Kidney glomerular epithelial cell (primary cell): ENCODE data around the gene ZNF205.
"Not testable (repeated sequence)": the region's sequence is repeated elsewhere in the genome, so short reads cannot be mapped to it uniquely, and the experiment has no call there.

Experiments used
- DNase-seq: peaks from one replicate; lab custom pipeline; 2025; lab: John Stamatoyannopoulos, UW

ZNF205 gene

GRCh38 chr16:3148256-3149192 lies 36.1 kb downstream of the ZNF205 start:
- no peak for DNase-seq

GRCh38 chr16:3149193-3149530 lies 36.8 kb downstream of the ZNF205 start:
- DNase-seq: no peak

GRCh38 chr16:3149630-3150345 lies 37.4 kb downstream of the ZNF205 start:
- DNase-seq: peak; percentile 45

- peak; percentile 96 for DNase-seq
Measured at GRCh38 chr16:3150346-3151218, 38.2 kb downstream of the ZNF205 start.

- DNase-seq: no peak
Measured at GRCh38 chr16:3152027-3152276, 39.6 kb downstream of the ZNF205 start.

GRCh38 chr16:3152277-3152990 lies 40.0 kb downstream of the ZNF205 start:
- peak; percentile 88 for DNase-seq

GRCh38 chr16:3152991-3153368 lies 40.6 kb downstream of the ZNF205 start:
- no peak for DNase-seq

- DNase-seq: no peak
Measured at GRCh38 chr16:3155181-3155580, 42.8 kb downstream of the ZNF205 start.

- DNase-seq: no peak
Measured at GRCh38 chr16:3155972-3156371, 43.6 kb downstream of the ZNF205 start.

- peak; percentile 94 for DNase-seq
Measured at GRCh38 chr16:3157229-3158025, 45.0 kb downstream of the ZNF205 start.

- DNase-seq: no peak
Measured at GRCh38 chr16:3158026-3158509, 45.7 kb downstream of the ZNF205 start.

GRCh38 chr16:3158510-3159314 lies 46.3 kb downstream of the ZNF205 start:
- peak; percentile 65 for DNase-seq

GRCh38 chr16:3161235-3162018 lies 49.0 kb downstream of the ZNF205 start:
- DNase-seq: no peak

- no peak for DNase-seq
Measured at GRCh38 chr16:3164121-3164991, 52.0 kb downstream of the ZNF205 start.

- DNase-seq: no peak
Measured at GRCh38 chr16:3165111-3165822, 52.9 kb downstream of the ZNF205 start.

- DNase-seq: no peak
Measured at GRCh38 chr16:3166505-3166886, 54.1 kb downstream of the ZNF205 start.

- DNase-seq: not testable (repeated sequence)
Measured at GRCh38 chr16:3168729-3169128, 56.3 kb downstream of the ZNF205 start.
